Hematopoietic multipotent progenitor cell treated with erythropoietin and hydrocortisone succinate and interleukin-3 and kit ligand, for 15 days (in vitro differentiated cells): ENCODE results near the gene FGF18.

Source experiments
- DNase-seq: peaks from one replicate; pipeline ENCODE4 v3.0.0-alpha.2; 2015; ENCODE audit warnings: low spot score

FGF18 gene

DNA sequence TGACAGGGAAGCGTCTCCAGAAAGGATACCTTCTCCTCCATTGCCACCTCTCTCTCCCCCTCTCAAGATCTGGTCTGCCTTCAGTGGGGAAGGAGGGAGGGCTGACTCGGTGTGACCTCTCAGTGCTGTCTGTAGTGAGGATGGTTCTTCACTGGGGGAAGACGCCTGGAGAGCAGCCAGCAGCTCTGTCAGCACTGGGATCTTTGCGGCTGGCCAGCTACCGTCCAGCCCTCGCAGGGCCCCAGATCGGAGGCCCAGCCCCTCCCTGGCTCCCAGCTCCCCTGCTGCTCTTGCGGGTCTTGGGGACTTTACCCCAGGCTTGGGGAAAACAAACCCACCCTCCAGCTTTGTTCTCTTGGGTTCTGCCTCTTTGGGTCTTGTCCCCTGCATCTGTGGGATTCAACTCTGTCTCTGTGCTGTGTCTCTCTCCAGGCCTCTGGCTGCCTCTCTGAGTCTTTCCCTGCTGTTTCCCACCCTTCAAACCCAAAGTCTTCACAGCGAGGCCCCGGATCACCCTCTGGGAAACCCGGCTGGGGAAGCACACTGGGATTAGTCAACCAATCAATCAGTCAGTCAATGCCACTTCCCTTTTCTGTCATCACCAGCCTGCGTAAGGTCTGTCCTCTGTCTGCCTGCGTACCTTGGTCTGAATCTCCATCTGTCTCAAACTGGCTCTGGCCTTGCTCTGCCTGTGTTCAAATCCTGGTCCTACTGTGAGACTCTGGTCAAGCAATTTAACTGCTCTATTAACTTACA, 23.0 kb downstream of the FGF18 start:
- no peak for DNase-seq

DNA sequence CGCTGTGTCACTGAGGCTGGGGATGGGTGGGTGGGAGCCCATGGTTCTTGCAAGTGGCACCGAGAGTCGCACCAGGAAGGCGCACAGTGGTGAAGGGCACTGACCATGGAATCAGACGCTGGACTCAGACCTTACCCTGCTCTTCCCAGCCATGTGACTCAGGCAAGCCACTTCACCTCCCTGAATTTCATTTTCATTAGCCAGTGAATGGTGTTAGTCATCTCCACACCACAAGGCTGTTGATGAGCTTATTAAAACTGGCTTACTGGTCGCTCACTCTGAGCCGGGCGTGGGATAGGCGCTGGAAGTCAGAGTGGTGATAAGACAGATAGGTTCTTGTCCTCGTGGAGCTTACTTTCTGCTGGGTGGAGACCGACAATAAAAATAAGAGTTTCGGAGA, 25.1 kb downstream of the FGF18 start:
- DNase-seq: no peak

DNA sequence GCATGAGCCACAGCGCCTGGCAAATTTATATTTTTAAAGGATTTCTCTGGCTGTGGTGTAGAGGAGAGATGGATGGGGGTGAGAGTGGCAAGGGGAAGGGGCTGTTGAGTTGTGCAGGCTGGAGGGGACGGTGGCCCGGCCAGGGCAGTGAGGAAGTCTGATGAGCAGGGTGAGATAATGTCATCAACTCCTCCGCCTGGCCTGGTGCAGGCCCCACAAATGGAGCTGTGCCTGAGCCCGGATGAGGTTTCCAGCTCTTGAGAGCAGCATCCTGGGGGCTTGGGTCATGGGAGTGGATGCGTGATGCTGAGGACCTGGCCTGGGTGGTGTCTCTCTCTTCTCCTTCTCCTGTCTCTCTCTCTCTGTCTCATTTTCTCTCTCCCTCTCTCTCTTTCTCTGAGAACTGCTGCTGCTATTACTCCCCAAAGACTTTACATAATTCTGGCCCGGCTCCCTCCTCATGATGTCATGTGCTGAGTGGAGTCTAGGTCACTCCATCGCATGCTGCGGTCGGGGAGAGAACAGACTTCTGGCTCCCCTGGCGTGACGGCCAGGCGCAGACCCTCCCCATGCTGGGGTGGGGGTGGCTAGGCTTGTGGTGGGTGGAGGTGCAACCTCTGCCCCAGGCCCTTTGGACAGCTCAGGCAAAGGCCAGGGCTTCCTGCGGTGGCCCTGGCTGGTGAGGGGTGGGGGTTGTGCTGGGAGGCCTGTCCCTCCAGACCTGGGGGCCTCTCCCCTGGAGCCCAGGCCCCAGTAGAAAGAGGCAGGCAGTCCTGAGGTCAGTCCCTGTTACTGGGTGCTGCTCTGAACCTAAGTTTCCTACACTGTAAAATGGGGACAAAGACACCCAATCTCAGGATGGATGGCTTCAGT, 26.4 kb downstream of the FGF18 start:
- DNase-seq: no peak

DNA sequence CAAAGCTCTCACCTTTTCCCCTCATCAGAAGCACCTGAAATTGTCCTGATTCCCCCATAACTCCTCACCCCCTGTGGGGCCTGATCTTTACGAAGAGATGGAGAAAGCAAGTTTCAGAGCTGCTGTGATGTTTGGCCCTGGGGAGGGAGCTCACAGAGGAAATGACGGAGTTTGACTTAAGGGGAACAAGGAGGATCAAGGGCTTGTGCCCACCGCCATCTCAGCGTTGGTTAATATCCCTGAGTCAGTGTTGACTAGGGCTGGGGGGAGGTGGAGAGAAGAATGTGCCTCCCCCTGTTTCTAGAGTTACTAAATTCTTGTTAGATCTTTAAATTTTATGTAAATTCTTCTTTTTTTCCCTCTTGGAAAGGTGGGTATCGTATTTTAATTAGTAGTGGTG, 27.8 kb downstream of the FGF18 start:
- no peak for DNase-seq

DNA sequence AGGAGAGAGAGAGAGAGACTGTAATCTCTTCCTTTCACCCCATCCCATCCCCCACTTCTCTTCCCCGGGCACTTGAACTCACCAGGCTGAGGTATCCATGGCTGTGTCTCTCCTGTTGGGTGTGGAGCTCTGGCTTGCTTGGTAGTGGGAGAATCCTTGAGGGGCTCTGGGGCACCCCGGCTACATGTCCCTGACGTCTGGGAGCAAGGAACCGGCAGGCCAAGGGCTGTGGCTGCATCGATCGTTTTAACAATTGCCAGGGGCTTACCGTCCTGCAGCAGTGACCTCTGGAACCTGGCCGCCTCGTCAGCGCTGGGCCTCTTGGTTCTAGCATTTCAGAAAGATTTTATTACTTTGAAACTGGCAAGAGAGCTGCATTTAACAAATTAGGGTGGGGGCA, 30.0 kb downstream of the FGF18 start:
- no peak for DNase-seq

DNA sequence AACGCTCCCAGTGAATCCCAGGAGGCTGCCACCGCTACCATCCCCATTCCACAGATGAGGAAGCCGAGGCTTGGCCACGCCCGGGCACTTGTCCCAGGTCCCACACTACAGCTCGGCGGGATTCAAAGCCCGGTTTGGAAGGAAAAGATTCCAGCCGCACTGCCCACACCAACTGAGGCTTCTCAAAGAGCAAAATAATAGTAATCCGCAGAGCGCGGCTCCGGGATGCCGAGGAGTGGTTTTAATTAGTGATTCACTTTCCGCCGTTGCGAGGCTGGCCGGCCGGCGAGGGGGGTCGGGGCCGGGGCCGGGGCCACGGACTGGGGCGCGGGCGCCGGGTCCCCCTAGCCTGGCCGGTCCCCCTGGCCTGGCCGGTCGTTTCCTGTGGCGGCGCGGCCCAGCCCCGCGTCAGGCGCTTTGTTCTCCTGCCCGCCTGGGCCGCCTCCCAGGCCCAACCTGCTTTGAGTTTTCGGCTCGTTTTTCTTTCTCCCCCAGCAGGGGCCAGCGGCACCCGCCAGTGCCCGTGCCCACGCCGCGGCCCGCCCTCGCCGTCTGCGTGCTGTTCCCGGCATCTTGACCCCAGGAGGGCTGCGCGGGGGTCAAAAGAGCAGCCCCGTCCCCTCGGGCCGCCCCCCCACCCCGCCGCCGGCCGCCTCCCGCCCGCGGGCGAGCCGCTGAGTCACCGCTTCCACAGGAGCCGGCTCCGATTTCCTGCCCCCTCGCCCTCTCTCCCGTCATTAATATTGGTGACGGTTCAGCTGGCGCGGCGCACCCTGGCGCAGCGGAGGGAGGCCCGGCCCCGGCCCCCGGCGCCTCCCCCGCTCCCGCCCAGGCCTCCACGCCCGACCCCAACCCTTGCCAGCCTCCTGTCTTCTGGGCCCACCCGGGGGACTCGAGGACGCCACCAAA, 31.2 kb downstream of the FGF18 start:
- no peak for DNase-seq

DNA sequence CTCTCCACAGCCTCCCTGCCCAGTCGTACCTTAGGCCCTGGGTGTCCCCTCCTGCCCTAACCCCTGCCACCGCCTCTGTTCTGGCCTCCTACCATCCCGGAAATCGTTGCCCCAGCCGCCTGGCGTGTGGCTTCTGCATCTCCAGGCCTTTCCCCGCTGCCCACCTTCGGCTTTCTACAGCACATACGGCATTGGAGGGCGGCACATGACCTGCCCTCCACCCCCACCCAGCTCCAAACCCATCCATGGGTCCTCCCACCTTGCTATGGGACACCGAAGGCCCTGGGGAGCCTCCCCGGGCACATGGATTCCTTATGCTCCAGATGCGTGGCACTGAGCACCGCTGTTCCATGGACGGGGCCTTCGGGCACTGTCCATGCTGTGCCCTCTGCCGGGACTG, 32.0 kb downstream of the FGF18 start:
- no peak for DNase-seq

DNA sequence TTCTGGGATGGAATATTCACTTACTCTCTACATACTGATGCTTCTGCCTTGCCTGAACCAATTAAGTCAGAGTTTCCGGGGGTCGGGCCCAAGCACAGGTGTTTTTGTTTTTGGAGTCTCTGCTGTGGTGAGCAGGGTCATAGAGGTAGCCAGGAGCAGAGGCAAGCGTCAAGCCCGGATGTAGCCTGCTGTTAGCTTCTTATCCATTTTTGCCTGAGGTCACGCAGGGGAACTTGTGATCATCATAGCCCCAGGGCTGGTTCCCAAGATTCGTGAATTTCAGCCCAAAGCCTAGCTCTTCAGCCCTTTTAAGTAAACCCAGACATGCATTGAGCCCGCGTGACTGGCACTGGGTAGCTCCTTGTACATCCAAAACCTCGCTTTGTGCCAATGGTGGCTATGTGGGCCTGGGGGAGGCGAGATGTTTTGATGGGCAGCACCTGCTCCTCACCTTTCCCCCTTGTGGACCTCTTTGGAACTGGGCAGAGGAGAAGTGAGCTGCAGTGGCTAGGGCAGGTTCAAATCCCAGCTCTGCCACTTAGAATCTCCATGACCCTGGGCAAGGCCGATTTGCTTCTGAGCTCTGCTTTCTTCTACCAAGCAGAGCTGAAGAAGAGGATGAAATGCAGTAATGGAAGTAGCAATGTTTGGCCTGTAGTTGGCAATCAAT, 33.7 kb downstream of the FGF18 start:
- DNase-seq: no peak

DNA sequence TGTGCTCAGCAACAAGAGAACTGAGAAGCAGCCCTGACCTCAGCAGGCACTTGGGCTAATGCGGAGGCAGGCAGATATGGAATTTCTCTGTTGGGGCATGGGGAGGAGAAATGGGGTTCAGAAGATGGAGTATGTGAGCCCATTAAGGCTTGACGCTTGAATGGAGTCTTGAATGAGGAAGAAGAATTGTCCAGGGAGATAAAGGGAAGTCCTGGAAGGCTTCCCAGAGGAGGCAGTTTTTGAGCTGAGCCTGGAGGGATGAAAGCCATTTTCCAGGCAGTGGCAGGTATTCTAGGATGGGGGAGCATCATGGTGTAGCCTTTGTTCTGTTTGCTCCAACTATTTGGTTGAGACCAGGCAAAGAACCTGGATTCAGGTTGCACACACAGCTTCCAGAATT, 34.5 kb downstream of the FGF18 start:
- DNase-seq: no peak

DNA sequence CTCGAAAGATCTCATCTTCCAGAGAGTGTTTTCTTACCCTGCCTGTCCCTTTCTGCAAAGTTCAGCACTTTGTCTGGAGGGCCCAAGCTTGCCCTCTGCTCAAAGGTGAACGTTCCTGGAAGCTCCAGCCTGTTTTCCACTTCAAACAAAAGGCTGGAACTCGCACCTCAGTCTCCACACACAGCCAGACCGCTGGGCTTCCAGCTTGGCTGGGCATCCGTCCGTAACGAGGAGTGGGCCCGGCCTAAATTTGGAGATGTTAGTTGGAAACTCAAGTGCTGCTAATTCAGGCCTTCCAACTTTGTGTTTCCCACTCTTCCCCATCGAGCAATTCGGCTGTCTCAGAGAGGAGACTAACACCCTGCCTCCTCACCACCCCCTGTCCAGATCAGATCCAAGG, 35.1 kb downstream of the FGF18 start:
- no peak for DNase-seq

DNA sequence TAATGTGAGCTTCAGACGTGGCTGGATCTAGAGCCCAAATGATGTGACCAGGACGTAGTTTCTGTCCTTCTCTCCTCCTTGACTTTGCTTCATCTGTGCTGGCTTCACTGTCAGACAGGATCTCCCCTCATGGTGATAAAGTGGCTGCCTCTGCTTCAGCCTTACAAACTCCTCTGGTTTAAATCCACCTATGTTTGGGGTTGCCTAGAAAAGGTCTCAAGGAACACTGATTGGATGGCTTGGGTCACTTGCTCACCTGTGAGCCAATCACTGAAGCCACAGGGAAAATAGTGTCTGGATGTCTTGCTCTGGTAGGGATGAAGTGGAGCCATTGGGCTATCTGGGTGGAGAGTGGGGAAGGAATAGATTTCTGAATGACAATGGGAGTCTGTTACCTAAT, 36.1 kb downstream of the FGF18 start:
- DNase-seq: no peak

DNA sequence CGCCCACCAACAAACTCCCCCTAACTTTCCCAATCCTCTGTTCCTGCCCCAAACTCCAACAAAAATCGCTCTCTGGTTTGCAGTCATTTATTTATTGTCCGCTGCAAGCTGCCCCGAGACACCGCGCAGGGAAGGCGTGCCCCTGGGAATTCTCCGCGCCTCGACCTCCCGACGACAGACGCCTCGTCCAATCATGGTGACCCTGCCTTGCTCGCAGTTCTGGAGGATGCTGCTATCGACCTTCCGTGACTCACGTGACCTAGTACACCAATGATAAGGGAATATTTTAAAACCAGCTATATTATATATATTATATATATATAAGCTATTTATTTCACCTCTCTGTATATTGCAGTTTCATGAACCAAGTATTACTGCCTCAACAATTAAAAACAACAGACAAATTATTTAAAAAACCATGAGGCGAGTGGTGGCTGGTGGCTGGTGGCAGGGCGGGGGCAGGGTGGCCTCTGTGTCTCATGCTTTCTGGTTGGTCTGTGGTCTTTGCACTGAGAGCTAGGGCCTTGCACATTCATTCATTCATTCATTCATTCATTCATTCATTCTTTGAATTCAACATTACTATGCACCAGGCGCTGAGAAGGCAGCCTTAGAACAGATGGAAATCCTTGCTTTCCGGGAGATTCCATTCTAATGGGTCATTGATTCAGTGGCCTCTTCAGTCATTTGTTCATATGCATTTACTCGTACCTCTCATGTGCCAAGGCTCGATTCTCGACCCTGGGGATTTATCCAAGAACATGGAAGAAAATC, 37.9 kb downstream of the FGF18 start:
- no peak for DNase-seq

DNA sequence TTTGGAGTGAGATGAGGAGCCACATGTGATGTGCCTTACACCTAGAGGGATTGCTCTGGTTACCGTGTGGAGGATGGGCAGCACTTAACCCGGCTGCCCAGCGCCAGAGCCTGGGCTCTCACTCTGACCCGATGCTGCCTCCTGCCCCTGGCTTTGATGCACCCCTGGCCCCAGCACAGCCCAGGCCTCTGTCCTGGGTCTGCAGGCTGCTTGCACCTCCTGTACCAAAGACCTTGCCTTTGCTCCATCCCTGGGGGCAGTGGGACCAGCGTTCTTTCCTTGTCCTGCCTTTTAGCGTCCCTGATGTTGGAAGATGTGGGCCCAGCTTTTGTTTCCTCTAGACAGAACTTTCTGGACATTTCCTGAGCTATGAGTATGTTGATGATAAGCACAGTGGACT, 40.4 kb downstream of the FGF18 start:
- no peak for DNase-seq

DNA sequence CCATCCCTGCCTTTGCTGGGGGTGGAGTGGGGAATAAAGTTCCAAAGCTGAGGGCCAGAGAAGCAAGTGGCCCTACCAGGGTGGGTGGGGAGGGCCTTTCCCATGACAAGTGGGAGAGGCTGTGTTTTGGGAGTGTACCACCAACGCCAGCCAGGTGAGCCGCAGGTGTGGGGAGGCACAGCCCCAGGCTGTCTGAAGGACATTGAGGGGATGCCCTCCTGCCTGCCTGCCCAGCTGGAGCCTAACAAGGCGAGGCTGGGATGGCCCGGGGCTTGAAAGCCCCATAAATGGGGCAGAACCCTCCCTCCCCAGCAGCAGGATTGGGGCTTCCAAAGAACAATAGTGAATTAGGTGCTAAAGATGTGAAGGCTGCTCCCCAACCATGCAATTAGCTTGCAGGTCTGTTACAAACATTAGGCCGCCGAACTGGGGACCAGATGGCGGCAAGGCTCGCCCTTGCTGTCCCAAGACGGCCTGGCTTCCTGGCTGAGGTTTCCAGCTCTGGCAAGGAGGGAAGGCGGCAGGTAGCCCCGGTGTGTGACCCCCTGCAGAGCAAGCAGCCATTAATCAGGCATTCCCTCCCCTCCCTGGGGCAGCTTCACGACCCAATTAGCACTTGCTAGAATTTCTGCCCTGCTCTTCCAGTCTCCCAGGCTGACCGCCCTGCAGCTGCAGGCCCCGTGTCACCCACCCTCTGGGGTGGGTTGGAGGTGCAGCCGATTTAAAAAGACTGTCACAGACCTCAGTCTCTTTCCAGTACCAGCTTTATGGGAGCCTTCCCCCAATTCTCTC, 42.9 kb downstream of the FGF18 start:
- no peak for DNase-seq

DNA sequence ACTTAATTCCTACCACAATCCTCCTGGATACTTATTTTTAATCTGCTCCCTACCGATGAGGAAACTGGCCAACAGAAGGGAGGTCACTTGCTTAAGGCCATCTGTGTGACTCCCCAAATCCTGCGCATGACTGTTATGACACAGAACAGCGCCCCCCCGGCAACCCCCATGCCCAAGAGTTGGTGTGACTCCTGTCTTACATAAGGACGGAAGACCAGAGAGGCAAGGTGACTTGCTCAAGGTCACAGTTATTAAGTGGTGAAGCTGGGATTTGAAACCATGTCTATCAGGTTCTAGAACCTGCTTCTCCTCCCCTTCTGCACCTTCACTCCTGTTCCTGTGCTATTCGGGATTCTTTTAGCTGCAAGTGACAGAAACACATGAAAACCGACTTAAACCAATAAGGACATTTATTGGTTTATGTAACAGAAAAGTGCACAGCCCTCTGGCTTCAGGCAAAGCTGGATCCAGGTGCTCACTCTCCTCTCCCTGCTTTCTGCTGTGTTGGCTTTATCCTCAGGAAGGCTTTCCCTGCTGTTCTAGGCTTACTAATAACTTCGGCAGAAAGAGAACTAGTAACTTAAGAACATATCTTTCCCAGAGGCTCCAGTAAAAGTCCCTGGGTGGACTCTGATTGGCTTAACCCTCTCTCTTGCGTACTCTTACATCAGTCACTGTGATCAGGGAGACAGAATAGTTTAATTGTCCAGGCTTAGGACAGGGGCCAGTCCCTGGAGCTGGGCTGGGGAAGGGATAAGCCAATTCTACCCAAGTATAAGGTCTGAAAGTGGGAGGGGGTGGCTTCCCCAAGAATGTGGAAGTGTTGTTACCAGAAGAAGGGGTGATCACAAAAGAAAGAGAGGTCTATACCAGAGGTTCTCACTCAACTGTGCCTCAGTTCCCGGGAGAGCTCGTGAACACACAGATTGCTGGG, 43.7 kb downstream of the FGF18 start:
- DNase-seq: no peak

DNA sequence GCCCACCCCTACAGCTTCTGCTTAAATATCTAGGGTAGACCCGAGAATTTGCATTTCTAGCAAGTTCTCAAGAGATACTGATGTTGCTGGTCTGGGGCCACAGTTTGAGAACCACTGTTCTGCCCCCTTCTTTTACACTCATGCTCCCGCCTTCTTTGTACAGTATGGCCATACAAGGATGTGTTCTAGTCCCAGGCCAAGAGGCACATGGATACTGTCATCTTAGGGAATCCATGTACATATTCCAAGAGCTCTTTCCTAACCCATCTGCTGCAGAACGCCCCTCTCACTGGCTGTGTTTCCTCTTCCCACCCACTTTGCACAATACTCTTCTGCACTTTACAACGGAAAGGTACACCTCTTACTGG, 44.4 kb downstream of the FGF18 start:
- DNase-seq: no peak

DNA sequence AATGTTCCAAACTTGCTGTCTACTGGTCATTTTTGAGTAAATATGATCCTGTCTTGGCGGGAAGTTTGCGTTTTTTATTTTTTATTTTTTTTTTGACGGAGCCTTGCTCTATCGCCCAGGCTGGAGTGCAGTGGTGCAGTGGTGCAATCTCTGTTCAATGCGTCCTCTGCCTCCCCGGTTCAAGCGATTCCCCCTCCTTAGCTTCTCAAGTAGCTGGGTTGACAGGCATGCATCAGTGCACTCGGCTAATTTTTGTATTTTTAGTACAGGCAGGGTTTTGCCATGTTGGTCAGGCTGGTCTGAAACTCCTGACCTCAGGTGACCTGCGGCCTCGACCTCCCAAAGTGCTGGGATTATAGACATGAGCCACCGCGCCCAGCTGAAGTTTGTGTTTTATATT, 45.4 kb downstream of the FGF18 start:
- DNase-seq: no peak

DNA sequence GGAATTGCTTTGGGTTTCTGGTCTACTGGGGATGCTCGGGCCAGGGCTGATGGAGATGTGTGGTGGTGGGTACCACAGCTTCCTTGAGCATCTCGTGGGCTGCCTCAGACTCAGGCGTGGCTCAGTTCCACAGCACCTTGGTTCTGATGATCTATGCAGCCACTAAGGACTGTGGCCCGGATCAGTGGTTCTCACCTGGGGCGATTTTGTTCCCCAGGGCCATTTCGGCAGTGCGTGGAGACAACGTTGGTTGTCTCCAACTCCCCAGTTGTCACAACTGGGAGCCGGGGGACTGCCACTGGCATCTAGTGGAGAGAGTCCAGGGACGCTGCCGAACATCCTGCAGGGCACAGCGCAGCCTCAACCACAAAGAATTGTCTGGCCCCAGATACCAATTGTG, 47.7 kb downstream of the FGF18 start:
- no peak for DNase-seq

DNA sequence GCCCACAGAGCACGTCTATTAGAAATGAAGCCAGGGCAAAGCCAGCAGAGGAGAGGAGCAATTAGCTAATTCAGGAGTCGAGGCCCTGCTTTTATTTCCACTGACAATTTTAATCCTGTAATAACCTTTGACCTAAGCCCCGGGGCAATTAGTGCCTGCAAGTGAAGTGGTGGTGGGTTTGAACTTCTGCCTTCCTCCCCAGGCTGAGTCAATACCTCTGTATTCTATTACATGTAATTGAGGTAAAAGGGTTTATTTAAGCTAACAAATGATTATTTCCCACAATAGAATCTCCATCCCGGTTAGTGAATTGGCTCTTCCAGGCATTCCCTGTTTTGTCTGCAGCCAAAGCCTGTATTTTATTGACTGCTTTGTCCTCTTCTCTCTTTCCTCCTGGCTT, 49.9 kb downstream of the FGF18 start:
- no peak for DNase-seq
